ENCODE results near the gene CHCHD10. TPM values are rescaled to one million over a fixed set of nuclear protein-coding genes. Genes with fewer than 3 reads are reported as not detected.

CHCHD10 gene
- total and polyA plus RNA-seq, 10 of the 15 experiments (the other 5 are each of a cell fraction or from before 2014, with no cell fraction given): 13.2 to 241 (median 128) TPM

GRCh38 chr22:23767673-23768548 is at the start of gene CHCHD10 (continued):
- TF ChIP-seq NKRF (conservative IDR thresholded peaks at IDR 0.05) (peak; percentile 69), SREBF1 (IDR thresholded peaks at IDR 0.05; ENCODE audit: low read length) (no peak), HDAC2 (IDR thresholded peaks at IDR 0.05) (no peak), RB1 (IDR thresholded peaks at IDR 0.05; ENCODE audit: borderline replicate concordance) (peak; percentile 68; the same call in 1 of the 2 replicates), DPF2 (IDR thresholded peaks at IDR 0.05) (peak; percentile 49; the same call in 1 of the 2 replicates), BCL3 (IDR thresholded peaks at IDR 0.05; ENCODE audit: borderline replicate concordance, insufficient read depth, low read depth, low read length, poor library complexity, severe bottlenecking) (no peak), PAX5 (IDR thresholded peaks at IDR 0.05; ENCODE audit: borderline replicate concordance, low read depth, low read length) (0 out of 2 replicates have a peak, but pooled peaks have one; percentile 7), ZZZ3 (IDR thresholded peaks at IDR 0.05; ENCODE audit: control insufficient read depth, insufficient read length, low read depth) (no peak), CEBPB (IDR thresholded peaks at IDR 0.05; ENCODE audit: borderline replicate concordance in 1 of 2, low read depth in 2 of 2, low read length in 2 of 2) (no peak), ZSCAN29 (IDR thresholded peaks at IDR 0.05) (peak; percentile 89), CTCF (IDR thresholded peaks at IDR 0.05 in 2 of 3, conservative IDR thresholded peaks at IDR 0.05 in 1 of 3; ENCODE audit: control insufficient read depth in 2 of 3, extremely low read depth in 1 of 3, insufficient read depth in 1 of 3, low read depth in 3 of 3, low read length in 3 of 3) (peak; percentile 59 to 80 (median 75)), BCLAF1 (IDR thresholded peaks at IDR 0.05) (no peak), ZNF687 (IDR thresholded peaks at IDR 0.05) (peak; percentile 82)

Measured in GM12878 (cell line).